Measurements from ENCODE around the gene RMC1. TPM values are rescaled to one million over a fixed set of nuclear protein-coding genes. Genes with fewer than 3 reads are reported as not detected.
"Not testable (repeated sequence)": the region's sequence is repeated elsewhere in the genome, so short reads cannot be mapped to it uniquely, and the experiment has no call there.

RMC1 gene
- total and polyA plus RNA-seq, 4 donors, result 22.5 to 35.4 (median 27.2) TPM

- peaks cover 31% of the 10 kb centered on the region for H3K36me3 ChIP-seq (ENCODE audit: control insufficient read depth, insufficient read depth, low read length)
- H3K4me3 ChIP-seq (ENCODE audit: low read depth, low read length); H3K9me3 ChIP-seq (ENCODE audit: control insufficient read depth, insufficient read depth, low read length); DNase-seq (ENCODE audit: low read depth in 4 of 6, low spot score in 6 of 6); H3K27ac ChIP-seq (ENCODE audit: low read depth, low read length); H3K4me1 ChIP-seq (ENCODE audit: control insufficient read depth, insufficient read depth, low read length); H3K27me3 ChIP-seq (ENCODE audit: control insufficient read depth, insufficient read depth, low read length): not testable (repeated sequence)
- 100% methylated on average over 3 of the region's 7 CpGs for WGBS (ENCODE audit: insufficient coverage)
Observed at GRCh38 chr18:23512216-23512615, 8.9 kb downstream of the RMC1 start.

- Histone ChIP-seq H3K9me3 (ENCODE audit: control insufficient read depth, insufficient read depth, low read length) (no peaks in the 10 kb centered on the region), H3K27ac (ENCODE audit: low read depth, low read length) (no peak overlapping the region), H3K4me3 (ENCODE audit: low read depth, low read length) (no peak overlapping the region), H3K4me1 (ENCODE audit: control insufficient read depth, insufficient read depth, low read length) (no peaks in the 10 kb centered on the region), H3K27me3 (ENCODE audit: control insufficient read depth, insufficient read depth, low read length) (no peaks in the 10 kb centered on the region), H3K36me3 (ENCODE audit: control insufficient read depth, insufficient read depth, low read length) (peaks cover 33% of the 10 kb centered on the region)
- no peak for DNase-seq (ENCODE audit: low read depth in 4 of 6, low spot score in 6 of 6)
- WGBS (ENCODE audit: insufficient coverage), result 100% methylated on average over 1 of the region's 1 CpG
Observed at GRCh38 chr18:23512641-23513040, 9.3 kb downstream of the RMC1 start.

- Histone ChIP-seq H3K4me1 (ENCODE audit: control insufficient read depth, insufficient read depth, low read length) (no peaks in the 10 kb centered on the region), H3K9me3 (ENCODE audit: control insufficient read depth, insufficient read depth, low read length) (no peaks in the 10 kb centered on the region), H3K27ac (ENCODE audit: low read depth, low read length) (no peak overlapping the region), H3K4me3 (ENCODE audit: low read depth, low read length) (no peak overlapping the region), H3K36me3 (ENCODE audit: control insufficient read depth, insufficient read depth, low read length) (peaks cover 38% of the 10 kb centered on the region), H3K27me3 (ENCODE audit: control insufficient read depth, insufficient read depth, low read length) (no peaks in the 10 kb centered on the region)
- 47% methylated on average over 14 of the region's 17 CpGs for WGBS (ENCODE audit: insufficient coverage)
- DNase-seq (ENCODE audit: low read depth in 4 of 6, low spot score in 6 of 6), result peak; percentile 43 to 94 (median 69)
Observed at GRCh38 chr18:23515911-23516546, 12.7 kb downstream of the RMC1 start.

- no peak overlapping the region for H3K27ac ChIP-seq (ENCODE audit: low read depth, low read length)
- H3K36me3 ChIP-seq (ENCODE audit: control insufficient read depth, insufficient read depth, low read length), result peaks cover 62% of the 10 kb centered on the region
- H3K4me1 ChIP-seq (ENCODE audit: control insufficient read depth, insufficient read depth, low read length), result no peaks in the 10 kb centered on the region
- WGBS (ENCODE audit: insufficient coverage), result no CpG with 5 or more reads among the region's 4 CpGs
- H3K27me3 ChIP-seq (ENCODE audit: control insufficient read depth, insufficient read depth, low read length), result no peaks in the 10 kb centered on the region
- H3K4me3 ChIP-seq (ENCODE audit: low read depth, low read length), result no peak overlapping the region
- no peaks in the 10 kb centered on the region for H3K9me3 ChIP-seq (ENCODE audit: control insufficient read depth, insufficient read depth, low read length)
- DNase-seq (ENCODE audit: low read depth in 4 of 6, low spot score in 6 of 6), result no peak
Observed at GRCh38 chr18:23519734-23520133, 16.4 kb downstream of the RMC1 start.

- 100% methylated on average over 1 of the region's 7 CpGs for WGBS (ENCODE audit: insufficient coverage)
- no peaks in the 10 kb centered on the region for H3K4me1 ChIP-seq (ENCODE audit: control insufficient read depth, insufficient read depth, low read length)
- peak in 1 of 6 donors; percentile 7 for DNase-seq (ENCODE audit: low read depth in 4 of 6, low spot score in 6 of 6)
- H3K4me3 ChIP-seq (ENCODE audit: low read depth, low read length), result no peak overlapping the region
- no peak overlapping the region for H3K27ac ChIP-seq (ENCODE audit: low read depth, low read length)
- H3K27me3 ChIP-seq (ENCODE audit: control insufficient read depth, insufficient read depth, low read length), result no peaks in the 10 kb centered on the region
- H3K36me3 ChIP-seq (ENCODE audit: control insufficient read depth, insufficient read depth, low read length), result peaks cover 66% of the 10 kb centered on the region
- no peaks in the 10 kb centered on the region for H3K9me3 ChIP-seq (ENCODE audit: control insufficient read depth, insufficient read depth, low read length)
Observed at GRCh38 chr18:23521271-23521670, 18.0 kb downstream of the RMC1 start.

GRCh38 chr18:23521907-23522306 is 18.6 kb downstream of the RMC1 start:
- Histone ChIP-seq H3K27me3 (ENCODE audit: control insufficient read depth, insufficient read depth, low read length) (no peaks in the 10 kb centered on the region), H3K9me3 (ENCODE audit: control insufficient read depth, insufficient read depth, low read length) (no peaks in the 10 kb centered on the region), H3K27ac (ENCODE audit: low read depth, low read length) (no peak overlapping the region), H3K4me1 (ENCODE audit: control insufficient read depth, insufficient read depth, low read length) (no peaks in the 10 kb centered on the region), H3K36me3 (ENCODE audit: control insufficient read depth, insufficient read depth, low read length) (peaks cover 65% of the 10 kb centered on the region), H3K4me3 (ENCODE audit: low read depth, low read length) (no peak overlapping the region)
- peak in 1 of 6 donors; percentile 22 for DNase-seq (ENCODE audit: low read depth in 4 of 6, low spot score in 6 of 6)
- WGBS (ENCODE audit: insufficient coverage), result 71% methylated on average over 6 of the region's 7 CpGs

GRCh38 chr18:23523429-23524212 is 20.3 kb downstream of the RMC1 start:
- H3K27ac ChIP-seq (ENCODE audit: low read depth, low read length), result no peak overlapping the region

GRCh38 chr18:23524213-23524707 is 20.9 kb downstream of the RMC1 start:
- H3K27me3 ChIP-seq (ENCODE audit: control insufficient read depth, insufficient read depth, low read length), result no peaks in the 10 kb centered on the region
- DNase-seq (ENCODE audit: low read depth in 4 of 6, low spot score in 6 of 6), result no peak
- WGBS (ENCODE audit: insufficient coverage), result 89% methylated on average over 8 of the region's 14 CpGs
- no peaks in the 10 kb centered on the region for H3K4me1 ChIP-seq (ENCODE audit: control insufficient read depth, insufficient read depth, low read length)
- no peaks in the 10 kb centered on the region for H3K9me3 ChIP-seq (ENCODE audit: control insufficient read depth, insufficient read depth, low read length)
- no peak overlapping the region for H3K27ac ChIP-seq (ENCODE audit: low read depth, low read length)
- H3K36me3 ChIP-seq (ENCODE audit: control insufficient read depth, insufficient read depth, low read length), result peaks cover 63% of the 10 kb centered on the region
- H3K4me3 ChIP-seq (ENCODE audit: low read depth, low read length), result no peak overlapping the region

More at GRCh38 chr18:23523429-23524212, 20.3 kb downstream of the RMC1 start:
- H3K36me3 ChIP-seq (ENCODE audit: control insufficient read depth, insufficient read depth, low read length), result peaks cover 63% of the 10 kb centered on the region
- H3K27me3 ChIP-seq (ENCODE audit: control insufficient read depth, insufficient read depth, low read length), result no peaks in the 10 kb centered on the region
- DNase-seq (ENCODE audit: low read depth in 4 of 6, low spot score in 6 of 6), result no peak
- no peak overlapping the region for H3K4me3 ChIP-seq (ENCODE audit: low read depth, low read length)
- WGBS (ENCODE audit: insufficient coverage), result 94% methylated on average over 3 of the region's 12 CpGs
- no peaks in the 10 kb centered on the region for H3K4me1 ChIP-seq (ENCODE audit: control insufficient read depth, insufficient read depth, low read length)
- no peaks in the 10 kb centered on the region for H3K9me3 ChIP-seq (ENCODE audit: control insufficient read depth, insufficient read depth, low read length)

GRCh38 chr18:23526501-23527063 is 23.3 kb downstream of the RMC1 start:
- Histone ChIP-seq H3K27ac (ENCODE audit: low read depth, low read length) (no peak overlapping the region), H3K9me3 (ENCODE audit: control insufficient read depth, insufficient read depth, low read length) (no peaks in the 10 kb centered on the region), H3K4me3 (ENCODE audit: low read depth, low read length) (no peak overlapping the region), H3K27me3 (ENCODE audit: control insufficient read depth, insufficient read depth, low read length) (no peaks in the 10 kb centered on the region), H3K36me3 (ENCODE audit: control insufficient read depth, insufficient read depth, low read length) (peaks cover 60% of the 10 kb centered on the region), H3K4me1 (ENCODE audit: control insufficient read depth, insufficient read depth, low read length) (no peaks in the 10 kb centered on the region)
- DNase-seq (ENCODE audit: low read depth in 4 of 6, low spot score in 6 of 6), result no peak
- 83% methylated on average over 4 of the region's 5 CpGs for WGBS (ENCODE audit: insufficient coverage)
